Endothelial cell of umbilical vein (primary cell): ENCODE data around the gene IGF1. TPM values are rescaled to one million over a fixed set of nuclear protein-coding genes. Genes with fewer than 3 reads are reported as not detected.

Experiments
- BruUV-seq: library from RNA; stranded (reverse); fragments of 400-500 nt; replicated peaks from 2 replicates; lab custom pipeline; 2021; lab: Mats Ljungman, UMichigan
- CTCF ChIA-PET: fragments of 300-600, 350-600 bp; sonication (Branson Sonifier 250); formaldehyde crosslinking; loops from one replicate; lab custom pipeline; 2021; ENCODE audit warnings: antibody characterized with exemption, inconsistent platforms; lab: Charles Lee
- POLR2A ChIA-PET: fragments of 300-600, 350-600 bp; sonication (Branson Sonifier 250); formaldehyde crosslinking; loops from one replicate; lab custom pipeline; 2021; ENCODE audit warnings: antibody characterized with exemption, inconsistent platforms; lab: Charles Lee
- DNase-seq: peaks from one replicate; pipeline ENCODE4 v3.0.0-alpha.2; 2011; ENCODE audit warnings: low read depth, low spot score
- FAIRE-seq: peaks from 2 replicates; lab custom pipeline; 2011; peaks lifted over from hg19 to GRCh38; lab: Jason Lieb, UNC
- H2AFZ ChIP-seq: 2 replicates; pipeline ENCODE4 v1.6.0; 2012; ENCODE audit warnings: low read depth, low read length, control low read depth, inconsistent platforms
- H3K27ac ChIP-seq: 2 replicates; pipeline ENCODE4 v1.5.1; 2011; ENCODE audit warnings: low read depth, mild to moderate bottlenecking, control low read depth, low read length, moderate library complexity; ENCODE audit not compliant: insufficient read depth
- H3K27me3 ChIP-seq, 2 experiments: 2 replicates each; pipeline versions ENCODE4 v1.6.0 to v1.6.1; 2011; ENCODE audit warnings: low read length in 2 of 2, mixed read lengths in 1 of 2; ENCODE audit not compliant: control insufficient read depth in 2 of 2, insufficient read depth in 2 of 2
- H3K36me3 ChIP-seq, 2 experiments: 2 replicates in 1 of 2; 3 replicates in 1 of 2; pipeline ENCODE4 v1.5.1; 2011; ENCODE audit warnings: low read length in 2 of 2, mild to moderate bottlenecking in 1 of 2, moderate library complexity in 1 of 2; ENCODE audit not compliant: control insufficient read depth in 2 of 2, insufficient read depth in 2 of 2; ENCODE audit errors: extremely low read depth in 1 of 2
- H3K4me1 ChIP-seq: 3 replicates; pipeline ENCODE4 v1.5.1; 2011; ENCODE audit warnings: mild to moderate bottlenecking, low read length; ENCODE audit not compliant: control insufficient read depth, insufficient read depth; ENCODE audit errors: extremely low read depth
- H3K4me2 ChIP-seq: 2 replicates; pipeline ENCODE4 v1.6.1; 2011; ENCODE audit warnings: low read length, control low read depth, mixed read lengths; ENCODE audit not compliant: insufficient read depth
- H3K4me3 ChIP-seq, 3 experiments: fragments of 200-600 bp in 1 of 3; sonication (generic), shearing (Covaris generic) in 1 of 3; replicated peaks in 1 of 3; 2 replicates each; pipeline ENCODE4 v1.5.1; 2011 to 2016; ENCODE audit warnings: control low read depth in 3 of 3, low read length in 3 of 3, mild to moderate bottlenecking in 2 of 3, inconsistent platforms in 1 of 3, low read depth in 1 of 3, moderate library complexity in 1 of 3; ENCODE audit not compliant: insufficient read depth in 1 of 3
- H3K79me2 ChIP-seq: 2 replicates; pipeline ENCODE4 v1.6.0; 2012; ENCODE audit warnings: low read length, inconsistent platforms; ENCODE audit not compliant: control insufficient read depth, insufficient read depth
- H3K9ac ChIP-seq: replicated peaks from 2 replicates; pipeline ENCODE3; 2011; ENCODE audit warnings: low read length, control low read depth; ENCODE audit not compliant: insufficient read depth; ENCODE audit errors: extremely low read depth
- H3K9me1 ChIP-seq: replicated peaks from 3 replicates; pipeline ENCODE4 v1.6.0; 2011; ENCODE audit warnings: mild to moderate bottlenecking, low read length; ENCODE audit not compliant: control insufficient read depth, insufficient read depth; ENCODE audit errors: extremely low read depth
- H3K9me3 ChIP-seq: replicated peaks from 2 replicates; pipeline ENCODE4 v1.5.1; 2012; ENCODE audit warnings: low read length, inconsistent platforms; ENCODE audit not compliant: control insufficient read depth, insufficient read depth
- H4K20me1 ChIP-seq: replicated peaks from 2 replicates; pipeline ENCODE3; 2011; ENCODE audit warnings: mild to moderate bottlenecking, low read length; ENCODE audit not compliant: control insufficient read depth, insufficient read depth; ENCODE audit errors: extremely low read depth
- CTCF ChIP-seq, 2 donors: IDR thresholded peaks; 1 replicate in 1 of 2; 2 replicates in 1 of 2; pipeline ENCODE4 v1.5.1; 2011; ENCODE audit warnings: low read length in 2 of 2, mild to moderate bottlenecking in 2 of 2, moderate library complexity in 2 of 2, control low read depth in 1 of 2, inconsistent platforms in 1 of 2, low read depth in 1 of 2; ENCODE audit not compliant: insufficient read depth in 1 of 2; ENCODE audit errors: extremely low read depth in 1 of 2
- EZH2 ChIP-seq: IDR thresholded peaks from 2 replicates; pipeline ENCODE4 v1.6.1; 2012; ENCODE audit warnings: borderline replicate concordance, low read depth, mild to moderate bottlenecking, moderate library complexity, low read length, inconsistent platforms; ENCODE audit not compliant: severe bottlenecking
- FOS ChIP-seq: IDR thresholded peaks from 2 replicates; pipeline ENCODE4 v1.6.1; 2011; ENCODE audit warnings: mild to moderate bottlenecking, low read length, moderate library complexity, borderline replicate concordance; ENCODE audit not compliant: insufficient read depth
- GATA2 ChIP-seq: IDR thresholded peaks from 2 replicates; pipeline ENCODE4 v1.7.0; 2011; ENCODE audit warnings: low read depth, mild to moderate bottlenecking, moderate library complexity, mixed read lengths, low read length; ENCODE audit not compliant: insufficient read length, insufficient read depth
- JUN ChIP-seq: IDR thresholded peaks from 2 replicates; pipeline ENCODE4 v1.6.1; 2011; ENCODE audit warnings: borderline replicate concordance, low read depth; ENCODE audit not compliant: insufficient read length, insufficient read depth
- MAX ChIP-seq: IDR thresholded peaks from 2 replicates; pipeline ENCODE4 v1.6.1; 2011; ENCODE audit not compliant: insufficient read depth, insufficient read length
- MYC ChIP-seq: IDR thresholded peaks from one replicate; pipeline ENCODE4 v1.6.1; 2011; ENCODE audit warnings: mild to moderate bottlenecking, low read depth, low read length
- POLR2A ChIP-seq: IDR thresholded peaks from 2 replicates; pipeline ENCODE4 v1.6.1; 2012; ENCODE audit warnings: low read depth, mild to moderate bottlenecking, control low read depth, low read length
- POLR2AphosphoS5 ChIP-seq: IDR thresholded peaks from 2 replicates; pipeline ENCODE4 v1.6.1; 2012; ENCODE audit warnings: low read depth, mild to moderate bottlenecking, control low read depth, low read length, moderate library complexity; ENCODE audit not compliant: insufficient read depth
- dilution Hi-C: fragments of 300-500 bp; cut with MboI; formaldehyde crosslinking; loops from one replicate; pipeline ENCODE4 v1.15.0; 2019; ENCODE audit warnings: low sequenced_read_pairs; ENCODE audit not compliant: extremely low pct_ligation_motif_present
- intact Hi-C: fragments of 100-400 bp; cut with micrococcal nuclease; formaldehyde crosslinking; loops from one replicate; pipeline ENCODE4 v1.10.0; 2022
- polyA plus RNA-seq, 4 experiments: library from polyadenylated mRNA; depleted of rRNA in 3 of 4; stranded (reverse) in 3 of 4; unstranded in 1 of 4; fragments of >200 nt; gene quantifications; 2 replicates each; pipeline versions ENCODE4 v1.2.1 to v1.2.3, GENCODE V29; 2011 to 2012; ENCODE audit warnings: missing spikeins in 1 of 4
- total RNA-seq: library from RNA; stranded (reverse); gene quantifications from 2 replicates; pipeline ENCODE4 v1.2.3, GENCODE V29; 2021

Gene IGF1
- total and polyA plus RNA-seq, 2 donors (not counting 3 experiments of a cell fraction or from before 2014, with no cell fraction given), result 0.10 TPM; not detected in 1

GRCh38 chr12:102481705-102482425 is 1.5 kb upstream of the IGF1 start:
- Histone ChIP-seq H3K4me2 (no peak overlapping the region), H3K4me1 (peaks cover 12% of the 10 kb centered on the region), H2AFZ (no peak overlapping the region), H4K20me1 (no peaks in the 10 kb centered on the region), H3K79me2 (no peaks in the 10 kb centered on the region), H3K9ac (no peak overlapping the region), H3K27ac (no peak overlapping the region), H3K4me3 (no peak overlapping the region), H3K36me3 (no peaks in the 10 kb centered on the region), H3K27me3 (no peaks in the 10 kb centered on the region), H3K9me3 (no peaks in the 10 kb centered on the region), H3K9me1 (no peaks in the 10 kb centered on the region)
- dilution Hi-C loops (no loop called here), intact Hi-C loops (loop anchor here (10.0 kb wide), 1 partner anchor 223 kb away; no protein-coding TSS in a partner anchor)
- BruUV-seq, result no TSS peak
- ChIA-PET POLR2A (no interaction called here), CTCF (interaction anchor here (1.2 to 4.5 kb wide), 4 partner anchors 10 to 540 kb away, joined by 3 to 103 read pairs (median 52); no protein-coding TSS in a partner anchor)
- DNase-seq (no peak), FAIRE-seq (no peak)
- TF ChIP-seq POLR2AphosphoS5, result no peak
- no peak for TF ChIP-seq EZH2
- TF ChIP-seq CTCF (IDR thresholded peaks at IDR 0.05; ENCODE audit: extremely low read depth in 1 of 2, insufficient read depth in 1 of 2, low read depth in 1 of 2, low read length in 2 of 2), result no peak

DNA sequence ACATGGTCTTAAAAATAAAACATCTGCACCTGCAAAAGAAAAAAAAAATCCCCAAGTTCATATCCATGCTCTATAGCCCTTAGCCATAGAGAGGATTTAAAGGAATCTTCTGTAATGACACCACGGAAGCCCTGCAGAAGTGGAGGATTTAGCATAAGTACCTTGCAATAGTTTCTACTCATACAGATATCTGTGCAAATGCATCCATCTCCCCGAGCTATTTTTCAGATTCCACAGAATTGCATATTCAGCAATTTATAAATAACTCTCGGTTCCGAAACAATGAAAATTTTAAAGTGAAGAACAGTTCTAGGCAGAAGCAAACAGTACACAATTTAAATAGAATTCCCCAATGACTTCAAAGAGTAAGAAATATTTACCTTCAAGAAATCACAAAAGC is 424 bp downstream of the IGF1 start:
- Histone ChIP-seq H3K9me1 (no peaks in the 10 kb centered on the region), H3K27ac (no peak overlapping the region), H3K4me3 (no peak overlapping the region), H3K36me3 (no peaks in the 10 kb centered on the region), H2AFZ (no peak overlapping the region), H3K9ac (no peak overlapping the region), H3K9me3 (no peaks in the 10 kb centered on the region), H4K20me1 (no peaks in the 10 kb centered on the region), H3K4me2 (no peak overlapping the region), H3K4me1 (peaks cover 12% of the 10 kb centered on the region), H3K27me3 (no peaks in the 10 kb centered on the region), H3K79me2 (no peaks in the 10 kb centered on the region)
- intact Hi-C loops, result loop anchor here (10.0 kb wide), 1 partner anchor 225 kb away; no protein-coding TSS in a partner anchor
- dilution Hi-C loops, result no loop called here
- TF ChIP-seq CTCF (IDR thresholded peaks at IDR 0.05; ENCODE audit: extremely low read depth in 1 of 2, insufficient read depth in 1 of 2, low read depth in 1 of 2, low read length in 2 of 2) (no peak), POLR2A (no peak), POLR2AphosphoS5 (no peak), GATA2 (no peak), MAX (no peak), FOS (no peak), JUN (no peak), MYC (no peak)
- FAIRE-seq, result no peak
- POLR2A ChIA-PET, result no interaction called here
- no peak for DNase-seq
- BruUV-seq, result TSS peak; percentile 37
- CTCF ChIA-PET, result interaction anchor here (1.0 to 1.2 kb wide), 2 partner anchors 384 to 540 kb away, joined by 3 to 6 read pairs; no protein-coding TSS in a partner anchor
